PC-9 (cell line): Measurements from ENCODE around the gene SLC12A2. TPM values are rescaled to one million over a fixed set of nuclear protein-coding genes. Genes with fewer than 3 reads are reported as not detected.

Experiments used
- BruUV-seq: library from RNA; stranded (reverse); fragments of 400-500 nt; replicated peaks from 2 replicates; lab custom pipeline; 2021; lab: Mats Ljungman, UMichigan
- CTCF ChIA-PET: fragments of 300-600 bp; sonication (Branson Sonifier 250); formaldehyde crosslinking; loops from one replicate; lab custom pipeline; 2022; ENCODE audit warnings: antibody characterized with exemption; lab: Charles Lee
- POLR2A ChIA-PET: fragments of 300-600 bp; sonication (Branson Sonifier 250); formaldehyde crosslinking; loops from one replicate; lab custom pipeline; 2022; ENCODE audit warnings: antibody characterized with exemption; ENCODE audit not compliant: unreplicated experiment; lab: Charles Lee
- DNase-seq, 2 experiments: peaks; one replicate each; pipeline versions ENCODE4 v3.0.0 to v3.0.0-alpha.2; 2015 to 2022; ENCODE audit warnings: mixed read lengths in 1 of 2
- H2AFZ ChIP-seq: fragments of 200-600 bp; sonication (generic); 2 replicates; pipeline ENCODE4 v1.8.1; 2017; ENCODE audit warnings: antibody characterized with exemption
- H3F3A ChIP-seq: fragments of 200-600 bp; sonication (generic); 2 replicates; pipeline ENCODE4 v1.8.1; 2017; ENCODE audit warnings: antibody characterized with exemption, mild to moderate bottlenecking, low read depth; ENCODE audit not compliant: insufficient read depth
- H3K27ac ChIP-seq: fragments of 200-600 bp; sonication (generic); 2 replicates; pipeline ENCODE4 v1.6.1; 2016; ENCODE audit warnings: mixed run types
- H3K27me3 ChIP-seq: fragments of 200-600 bp; sonication (generic); 2 replicates; pipeline ENCODE4 v1.6.1; 2016; ENCODE audit warnings: low read depth, mixed run types; ENCODE audit not compliant: insufficient read depth
- H3K36me3 ChIP-seq: fragments of 200-600 bp; sonication (generic); 2 replicates; pipeline ENCODE4 v1.6.1; 2016; ENCODE audit warnings: low read depth, mixed run types
- H3K4me1 ChIP-seq: fragments of 200-600 bp; sonication (generic); replicated peaks from 2 replicates; pipeline ENCODE4 v1.6.1; 2016; ENCODE audit warnings: mixed run types; ENCODE audit not compliant: insufficient read depth
- H3K4me2 ChIP-seq: fragments of 200-600 bp; sonication (generic); 2 replicates; pipeline ENCODE4 v1.6.1; 2017; ENCODE audit warnings: mixed run types
- H3K4me3 ChIP-seq: fragments of 200-600 bp; sonication (generic); 2 replicates; pipeline ENCODE4 v1.6.1; 2016; ENCODE audit warnings: mixed run types
- H3K79me2 ChIP-seq: fragments of 200-600 bp; sonication (generic); 2 replicates; pipeline ENCODE4 v1.6.1; 2017; ENCODE audit warnings: low read depth, mixed run types
- H3K9me2 ChIP-seq: fragments of 200-600 bp; sonication (generic); 2 replicates; pipeline ENCODE4 v1.8.1; 2017; ENCODE audit warnings: mild to moderate bottlenecking; ENCODE audit not compliant: insufficient read depth
- H3K9me3 ChIP-seq: fragments of 200-600 bp; sonication (generic); 2 replicates; pipeline ENCODE4 v1.8.1; 2016; ENCODE audit warnings: low read depth; ENCODE audit not compliant: insufficient read depth
- H4K20me1 ChIP-seq: fragments of 200-600 bp; sonication (generic); 2 replicates; pipeline ENCODE4 v1.8.1; 2017; ENCODE audit not compliant: insufficient read depth
- CTCF ChIP-seq: fragments of 200-600 bp; sonication (generic); conservative IDR thresholded peaks from 2 replicates; pipeline ENCODE4 v1.6.1; 2017; ENCODE audit warnings: mixed run types, antibody characterized with exemption, mild to moderate bottlenecking, moderate library complexity
- EZH2 ChIP-seq: fragments of 200-600 bp; sonication (generic); IDR thresholded peaks from 2 replicates; pipeline ENCODE4 v1.8.0; 2017; ENCODE audit warnings: antibody characterized with exemption, low read depth
- intact Hi-C: fragments of 100-400 bp; cut with micrococcal nuclease; formaldehyde crosslinking; loops from one replicate; pipeline ENCODE4 v1.10.0; 2022; ENCODE audit not compliant: unreplicated experiment
- total RNA-seq: library from RNA; stranded (reverse); gene quantifications from 2 replicates; pipeline ENCODE4 v1.2.3, GENCODE V29; 2021

The SLC12A2 gene
- total RNA-seq, 1 experiment from 2014 or later = 24.4 TPM

- no peaks in the 10 kb centered on the region for H3K9me3 ChIP-seq
- H3K27me3 ChIP-seq = no peaks in the 10 kb centered on the region
- H3F3A ChIP-seq = no peaks in the 10 kb centered on the region
- DNase-seq = peak in 1 of 2 experiments; percentile 66
- ChIA-PET CTCF (no interaction called here), POLR2A (no interaction called here)
- peak overlapping the region; percentile 40 for H3K4me2 ChIP-seq
- intact Hi-C loops = no loop called here
- H3K79me2 ChIP-seq = no peaks in the 10 kb centered on the region
- H2AFZ ChIP-seq = peak overlapping the region; percentile 40; the same call in 1 of the 2 replicates
- TF ChIP-seq CTCF = no peak
- TF ChIP-seq EZH2 = no peak
- no peaks in the 10 kb centered on the region for H4K20me1 ChIP-seq
- no peaks in the 10 kb centered on the region for H3K36me3 ChIP-seq
- H3K4me3 ChIP-seq = no peak overlapping the region
- BruUV-seq = no TSS peak
- no peaks in the 10 kb centered on the region for H3K9me2 ChIP-seq
- H3K27ac ChIP-seq = peak overlapping the region; percentile 42
- H3K4me1 ChIP-seq = peaks cover 15% of the 10 kb centered on the region
Observed at GRCh38 chr5:128228521-128228920, 145.0 kb downstream of the SLC12A2 start.

- no peak overlapping the region for H2AFZ ChIP-seq
- H3K27me3 ChIP-seq = no peaks in the 10 kb centered on the region
- no peak for TF ChIP-seq CTCF
- TF ChIP-seq EZH2 = no peak
- ChIA-PET CTCF (no interaction called here), POLR2A (interaction anchor here (0.6 kb wide), 1 partner anchor 649 kb away, joined by 4 read pairs; no protein-coding TSS in a partner anchor)
- intact Hi-C loops = no loop called here
- H3K4me3 ChIP-seq = no peak overlapping the region
- H4K20me1 ChIP-seq = no peaks in the 10 kb centered on the region
- no peaks in the 10 kb centered on the region for H3K9me2 ChIP-seq
- H3F3A ChIP-seq = no peaks in the 10 kb centered on the region
- no peak overlapping the region for H3K4me2 ChIP-seq
- DNase-seq = no peak
- BruUV-seq = no TSS peak
- no peaks in the 10 kb centered on the region for H3K9me3 ChIP-seq
- H3K79me2 ChIP-seq = no peaks in the 10 kb centered on the region
- H3K36me3 ChIP-seq = no peaks in the 10 kb centered on the region
- H3K27ac ChIP-seq = no peak overlapping the region
- H3K4me1 ChIP-seq = no peaks in the 10 kb centered on the region
Observed at GRCh38 chr5:128234928-128235641, 151.5 kb downstream of the SLC12A2 start.

- Histone ChIP-seq H3K27ac (no peak overlapping the region), H3F3A (no peaks in the 10 kb centered on the region), H3K4me3 (no peak overlapping the region), H3K36me3 (no peaks in the 10 kb centered on the region), H3K4me1 (no peaks in the 10 kb centered on the region), H3K9me2 (no peaks in the 10 kb centered on the region), H2AFZ (no peak overlapping the region), H4K20me1 (no peaks in the 10 kb centered on the region), H3K9me3 (no peaks in the 10 kb centered on the region), H3K27me3 (no peaks in the 10 kb centered on the region), H3K4me2 (no peak overlapping the region), H3K79me2 (no peaks in the 10 kb centered on the region)
- intact Hi-C loops = no loop called here
- TF ChIP-seq EZH2 = no peak
- TF ChIP-seq CTCF = no peak
- DNase-seq = no peak
- POLR2A ChIA-PET = no interaction called here
- BruUV-seq = no TSS peak
- CTCF ChIA-PET = no interaction called here
Observed at GRCh38 chr5:128236334-128236733, 152.8 kb downstream of the SLC12A2 start.
